Measurements from ENCODE around the gene SYNGR3.
"Not testable (repeated sequence)": the region's sequence is repeated elsewhere in the genome, so short reads cannot be mapped to it uniquely, and the experiment has no call there.

The SYNGR3 gene

GRCh38 chr16:2029350-2029749 lies 39.6 kb downstream of the SYNGR3 start:
- no peak for DNase-seq (ENCODE audit: low spot score)

GRCh38 chr16:2030036-2030435 lies 40.3 kb downstream of the SYNGR3 start:
- no peak for DNase-seq (ENCODE audit: low spot score)

- no peak for DNase-seq (ENCODE audit: low spot score)
Observed at GRCh38 chr16:2031081-2031577, 41.4 kb downstream of the SYNGR3 start.

GRCh38 chr16:2032285-2033056 lies 42.7 kb downstream of the SYNGR3 start:
- DNase-seq (ENCODE audit: low spot score): no peak

GRCh38 chr16:2033057-2033908 lies 43.5 kb downstream of the SYNGR3 start:
- no peak for DNase-seq (ENCODE audit: low spot score)

- not testable (repeated sequence) for DNase-seq (ENCODE audit: low spot score)
Observed at GRCh38 chr16:2033909-2034695, 44.3 kb downstream of the SYNGR3 start.

GRCh38 chr16:2034696-2035430 lies 45.1 kb downstream of the SYNGR3 start:
- DNase-seq (ENCODE audit: low spot score): no peak

- DNase-seq (ENCODE audit: low spot score): no peak
Observed at GRCh38 chr16:2035431-2036199, 45.8 kb downstream of the SYNGR3 start.

- no peak for DNase-seq (ENCODE audit: low spot score)
Observed at GRCh38 chr16:2036200-2036966, 46.6 kb downstream of the SYNGR3 start.

GRCh38 chr16:2037115-2037514 lies 47.3 kb downstream of the SYNGR3 start:
- DNase-seq (ENCODE audit: low spot score): no peak

GRCh38 chr16:2037647-2038381 lies 48.0 kb downstream of the SYNGR3 start:
- no peak for DNase-seq (ENCODE audit: low spot score)

- DNase-seq (ENCODE audit: low spot score): no peak
Observed at GRCh38 chr16:2038382-2039231, 48.8 kb downstream of the SYNGR3 start.

GRCh38 chr16:2039274-2040031 lies 49.7 kb downstream of the SYNGR3 start:
- no peak for DNase-seq (ENCODE audit: low spot score)

GRCh38 chr16:2040041-2040786 lies 50.4 kb downstream of the SYNGR3 start:
- DNase-seq (ENCODE audit: low spot score): no peak

- no peak for DNase-seq (ENCODE audit: low spot score)
Observed at GRCh38 chr16:2040787-2041522, 51.2 kb downstream of the SYNGR3 start.
